ENCODE measurements around the gene BRD9.

- TF ChIP-seq CTCF (IDR thresholded peaks at IDR 0.05) (no peak), POLR2A (IDR thresholded peaks at IDR 0.05) (no peak), POLR2AphosphoS5 (IDR thresholded peaks at IDR 0.05) (no peak)
Measured at GRCh38 chr5:860506-861150, 32.0 kb downstream of the BRD9 start.

All from transverse colon (tissue), 4 donors.